ENCODE measurements around the gene RYR2.
A peak's percentile ranks its signal among the peaks of the same experiment; 100 is the strongest.
"Not testable (repeated sequence)": the region's sequence is repeated elsewhere in the genome, so short reads cannot be mapped to it uniquely, and the experiment has no call there.

The RYR2 gene

DNA sequence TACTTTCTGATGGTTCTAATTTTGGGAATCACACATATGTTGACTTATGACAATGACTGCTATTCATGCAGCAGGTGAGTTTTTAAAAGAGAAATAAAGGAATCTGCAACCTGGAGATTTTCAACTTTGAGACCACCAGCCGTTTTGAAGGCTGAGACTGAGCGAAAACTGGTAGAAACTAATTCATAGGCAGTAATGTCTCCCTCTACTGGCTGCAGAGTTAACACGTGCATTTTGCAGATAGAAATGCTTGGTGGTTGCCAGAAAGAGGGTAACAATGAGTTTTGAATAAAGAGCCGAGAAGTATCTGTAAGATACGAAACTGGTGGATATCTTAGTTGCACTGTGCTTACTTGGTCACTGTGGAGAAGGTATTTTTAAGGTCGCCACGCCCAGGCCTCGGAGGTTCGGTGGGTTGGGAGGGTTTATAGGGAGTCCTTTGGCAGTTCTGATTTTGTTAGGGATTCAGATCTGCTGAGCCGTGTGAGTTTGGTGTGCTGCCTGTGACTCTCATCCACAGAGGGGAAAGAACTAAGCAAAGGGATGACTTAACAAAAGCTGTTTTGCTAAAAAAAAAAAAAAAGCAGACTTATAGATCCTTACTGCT, 83.0 kb downstream of the RYR2 start:
- in situ Hi-C loops (cut with HindIII; ENCODE audit: low pct_ligation_motif_present, low pct_unique_long_range_greater_than_20kb, low sequenced_read_pairs) = no loop called here
- DNase-seq = peak; percentile 32

DNA sequence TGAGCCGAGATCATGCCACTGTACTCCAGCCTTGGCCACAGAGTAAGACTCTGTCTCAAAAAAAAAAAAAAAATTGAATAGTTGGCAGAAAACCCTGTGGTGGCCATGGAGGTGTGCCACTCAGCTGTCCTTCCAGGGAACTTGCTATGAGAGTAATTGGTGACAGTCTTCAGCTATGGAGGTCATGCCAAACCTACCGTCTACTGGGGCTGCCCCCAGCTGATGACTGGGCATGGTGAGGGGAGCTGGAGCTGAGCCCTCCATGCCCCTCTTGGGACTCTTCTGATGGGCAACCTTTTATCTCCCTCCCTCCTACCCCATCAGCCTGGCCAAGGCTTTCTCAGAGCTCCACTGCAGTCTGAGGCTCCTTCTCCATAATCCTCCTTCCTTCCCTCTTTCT, 84.2 kb downstream of the RYR2 start:
- no peak for DNase-seq
- in situ Hi-C loops (cut with HindIII; ENCODE audit: low pct_ligation_motif_present, low pct_unique_long_range_greater_than_20kb, low sequenced_read_pairs) = no loop called here

DNA sequence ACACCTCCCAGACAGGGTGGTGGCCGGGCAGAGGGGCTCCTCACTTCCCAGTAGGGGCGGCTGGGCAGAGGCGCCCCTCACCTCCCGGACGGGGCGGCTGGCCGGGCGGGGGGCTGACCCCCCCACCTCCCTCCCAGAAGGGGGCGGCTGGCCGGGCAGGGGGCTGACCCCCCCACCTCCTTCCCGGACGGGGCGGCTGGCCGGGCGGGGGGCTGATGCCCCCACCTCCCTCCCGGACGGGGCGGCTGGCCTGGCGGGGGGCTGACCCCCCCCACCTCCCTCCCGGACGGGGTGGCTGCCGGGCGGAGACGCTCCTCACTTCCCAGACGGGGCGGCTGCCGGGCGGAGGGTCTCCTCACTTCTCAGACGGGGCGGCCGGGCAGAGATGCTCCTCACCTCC, 85.3 kb downstream of the RYR2 start:
- DNase-seq = not testable (repeated sequence)

DNA sequence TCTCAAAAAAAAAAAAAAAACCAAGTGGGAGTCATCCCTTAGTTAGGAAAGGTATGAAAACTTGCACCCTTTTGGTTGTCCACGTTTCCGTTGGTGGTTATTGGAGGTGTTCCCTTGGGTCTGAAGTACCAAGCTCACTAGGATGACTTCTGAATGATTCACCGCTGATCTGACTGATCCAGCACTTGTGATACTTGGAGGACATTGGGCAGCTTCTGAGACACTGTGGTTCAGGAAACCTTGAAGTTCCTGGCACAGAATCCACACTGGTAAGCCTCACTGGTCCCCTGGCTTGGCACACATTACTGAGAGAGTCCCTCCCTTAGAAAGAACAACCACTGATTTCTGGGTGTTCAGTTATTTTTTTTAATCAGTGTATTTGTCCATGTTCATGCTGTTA, 91.9 kb downstream of the RYR2 start:
- DNase-seq = no peak
- in situ Hi-C loops (cut with HindIII; ENCODE audit: low pct_ligation_motif_present, low pct_unique_long_range_greater_than_20kb, low sequenced_read_pairs) = no loop called here

More for the DNA sequence above, 85.3 kb downstream of the RYR2 start:
- in situ Hi-C loops (cut with HindIII; ENCODE audit: low pct_ligation_motif_present, low pct_unique_long_range_greater_than_20kb, low sequenced_read_pairs) = not testable (repeated sequence)

DNA sequence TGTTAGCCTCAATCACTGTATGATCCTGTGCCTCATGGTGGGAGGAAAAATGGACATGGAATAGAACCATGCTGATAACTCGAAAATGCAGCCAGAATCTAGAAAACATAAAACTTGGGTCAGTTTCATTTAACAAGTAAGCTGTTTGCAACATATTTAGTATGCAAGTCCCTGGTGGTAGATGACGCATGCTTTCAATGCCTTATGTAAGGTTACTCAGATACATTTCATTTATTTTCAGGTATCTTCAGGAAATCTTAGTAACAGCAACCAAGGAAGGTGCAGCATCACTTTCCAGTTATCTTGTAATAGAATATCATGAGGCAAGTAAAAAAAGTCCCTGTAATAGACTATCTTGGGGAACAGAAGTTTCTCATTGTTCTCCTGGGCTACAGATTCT, 92.9 kb downstream of the RYR2 start:
- in situ Hi-C loops (cut with HindIII; ENCODE audit: low pct_ligation_motif_present, low pct_unique_long_range_greater_than_20kb, low sequenced_read_pairs) = no loop called here
- no peak for DNase-seq

DNA sequence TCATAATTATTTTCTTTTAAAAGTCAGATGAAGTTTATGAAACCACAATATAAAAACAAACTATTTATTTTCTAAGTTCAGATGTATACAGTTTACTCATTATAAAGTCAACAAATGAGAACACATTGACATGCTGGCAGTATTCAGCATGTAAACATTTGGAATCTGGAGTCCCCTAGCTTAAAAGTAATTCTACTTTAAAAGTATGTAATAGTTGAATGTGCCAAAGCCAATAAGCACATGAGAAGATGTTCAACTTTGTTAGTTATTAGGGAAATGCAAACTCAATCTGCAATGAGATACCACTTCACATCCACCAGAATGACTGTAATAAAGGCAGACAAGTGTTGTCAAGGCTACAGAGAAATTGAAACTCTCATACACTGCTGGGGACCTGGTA, 96.6 kb downstream of the RYR2 start:
- in situ Hi-C loops (cut with HindIII; ENCODE audit: low pct_ligation_motif_present, low pct_unique_long_range_greater_than_20kb, low sequenced_read_pairs) = no loop called here
- no peak for DNase-seq

DNA sequence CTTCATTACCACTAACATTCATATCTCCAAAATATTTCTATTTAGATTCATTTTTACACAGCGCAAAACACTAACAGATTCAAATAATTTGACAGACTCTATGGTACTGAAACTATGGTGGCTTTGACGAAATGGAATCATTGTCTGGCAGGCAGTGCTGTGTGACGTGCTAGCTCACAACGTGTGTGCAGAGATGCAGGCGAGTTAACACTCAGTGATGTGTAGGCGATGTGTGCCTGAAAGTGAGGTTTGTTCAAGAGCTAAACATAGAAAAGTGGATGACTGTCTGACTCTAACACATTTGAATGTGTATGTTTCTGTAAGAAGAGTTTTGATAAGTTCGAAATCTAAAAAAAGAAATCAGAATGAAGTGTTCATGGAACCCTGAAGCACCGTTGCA, 97.7 kb downstream of the RYR2 start:
- in situ Hi-C loops (cut with HindIII; ENCODE audit: low pct_ligation_motif_present, low pct_unique_long_range_greater_than_20kb, low sequenced_read_pairs) = no loop called here
- DNase-seq = no peak

DNA sequence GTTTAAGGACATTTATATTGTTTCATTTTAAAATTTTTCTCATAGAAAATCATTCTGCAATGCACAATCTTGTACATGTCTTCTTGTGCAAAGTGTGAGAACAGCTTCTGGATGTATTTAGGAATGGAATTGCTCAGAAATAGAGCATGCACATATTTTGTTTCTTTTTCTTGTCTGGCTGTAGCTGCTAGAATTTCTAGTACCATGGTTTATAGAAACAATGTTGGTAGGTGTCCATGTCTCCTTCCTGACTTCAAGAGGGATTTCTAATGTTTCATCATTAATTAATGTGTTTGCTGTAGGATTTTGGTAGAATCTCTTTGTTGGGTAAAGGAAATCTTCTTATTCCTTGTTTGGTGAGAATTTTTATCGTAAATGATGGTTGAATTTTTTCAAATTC, 99.0 kb downstream of the RYR2 start:
- in situ Hi-C loops (cut with HindIII; ENCODE audit: low pct_ligation_motif_present, low pct_unique_long_range_greater_than_20kb, low sequenced_read_pairs) = no loop called here
- DNase-seq = no peak

DNA sequence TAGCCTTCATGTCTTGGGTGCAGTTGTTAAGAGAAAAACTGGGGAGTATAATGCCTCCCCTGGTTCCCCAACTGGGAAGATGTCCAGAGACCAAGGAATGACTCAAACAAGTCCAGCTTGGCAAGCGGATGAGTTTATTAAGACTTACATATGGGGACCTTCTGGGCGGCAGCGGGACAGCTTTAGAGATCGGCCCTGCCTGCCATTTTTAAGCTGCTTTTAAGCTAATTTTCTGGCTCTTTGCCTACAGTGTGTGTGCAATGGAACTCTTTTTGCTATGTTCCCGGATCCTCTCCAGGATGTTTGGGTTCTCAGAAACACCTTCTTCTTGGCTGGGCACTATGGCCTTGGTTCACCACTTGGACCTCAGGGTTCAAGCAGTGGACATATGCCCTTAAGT, 99.5 kb downstream of the RYR2 start:
- DNase-seq = no peak
- in situ Hi-C loops (cut with HindIII; ENCODE audit: low pct_ligation_motif_present, low pct_unique_long_range_greater_than_20kb, low sequenced_read_pairs) = no loop called here

DNA sequence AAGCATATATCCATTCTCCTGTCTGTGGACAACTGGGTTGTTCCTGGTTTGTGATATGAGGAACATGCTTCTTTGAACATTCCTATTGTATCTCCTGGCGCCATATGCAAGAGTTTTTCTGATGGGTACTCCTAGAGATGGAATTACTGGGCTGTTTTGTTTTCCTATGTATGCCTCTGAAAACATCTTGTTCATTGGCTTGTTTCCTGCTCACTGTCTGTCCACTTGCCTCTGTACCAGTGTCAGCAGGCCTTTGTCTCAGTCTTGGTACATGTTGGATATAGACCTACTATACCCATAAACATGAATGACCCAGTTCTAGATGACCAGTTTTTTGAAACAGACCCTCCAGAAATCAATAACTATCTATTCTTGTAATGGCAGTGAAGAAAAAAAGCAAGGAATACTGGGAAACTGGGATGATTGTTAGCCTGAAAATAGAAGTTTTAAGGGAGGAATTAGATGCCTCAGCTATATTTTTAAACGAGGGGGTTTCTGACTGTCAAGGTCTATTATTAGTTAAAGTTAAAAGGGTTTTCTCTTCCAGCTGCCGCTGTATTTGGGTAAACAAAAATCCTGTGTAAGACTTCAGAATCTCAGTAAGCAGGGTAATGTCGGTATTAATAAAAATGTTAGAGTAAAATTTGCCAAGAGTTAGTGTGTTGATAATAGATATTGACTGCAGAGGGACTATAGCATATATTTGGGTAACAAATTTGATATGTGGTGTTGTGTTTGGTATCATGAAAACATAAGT, 103.6 kb downstream of the RYR2 start:
- in situ Hi-C loops (cut with HindIII; ENCODE audit: low pct_ligation_motif_present, low pct_unique_long_range_greater_than_20kb, low sequenced_read_pairs) = no loop called here
- no peak for DNase-seq

DNA sequence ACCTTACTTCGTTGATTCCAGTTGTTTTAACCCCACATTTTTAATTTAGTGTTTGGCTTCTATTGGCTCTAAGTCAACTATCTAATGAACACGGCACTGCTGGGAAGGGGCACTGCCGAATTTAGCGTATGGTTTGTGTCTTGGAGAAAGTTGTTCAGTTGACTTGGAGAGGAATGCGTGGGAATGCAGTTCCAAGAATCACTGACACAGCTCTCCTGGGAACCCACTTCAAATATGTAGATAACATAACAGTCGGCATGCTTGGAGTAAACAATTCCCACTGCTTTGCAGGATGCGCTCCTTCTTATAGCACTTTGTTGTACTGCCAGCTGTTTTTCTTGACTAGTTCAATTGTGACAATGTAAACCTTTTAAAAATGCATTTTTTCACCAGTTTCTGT, 104.3 kb downstream of the RYR2 start:
- in situ Hi-C loops (cut with HindIII; ENCODE audit: low pct_ligation_motif_present, low pct_unique_long_range_greater_than_20kb, low sequenced_read_pairs) = no loop called here
- no peak for DNase-seq

DNA sequence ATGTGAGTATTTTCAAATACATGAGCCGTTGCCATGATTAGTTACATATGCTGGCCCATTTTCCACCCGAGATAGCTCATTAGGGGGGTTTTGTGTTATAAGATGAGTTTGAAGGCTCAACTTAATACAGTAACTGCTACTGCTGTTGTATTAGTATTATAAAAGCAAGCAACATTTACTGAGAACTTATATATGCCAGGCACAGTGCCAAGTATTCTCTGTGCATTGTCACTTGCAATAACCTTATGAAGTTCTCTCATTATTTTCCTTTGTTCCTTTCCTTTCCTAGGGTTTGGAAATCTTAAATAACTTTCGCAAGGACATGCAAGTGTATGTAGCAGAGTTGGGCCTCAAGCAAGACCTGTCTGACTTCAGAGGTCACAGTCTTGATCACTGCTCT, 107.9 kb downstream of the RYR2 start:
- DNase-seq = no peak
- in situ Hi-C loops (cut with HindIII; ENCODE audit: low pct_ligation_motif_present, low pct_unique_long_range_greater_than_20kb, low sequenced_read_pairs) = no loop called here

DNA sequence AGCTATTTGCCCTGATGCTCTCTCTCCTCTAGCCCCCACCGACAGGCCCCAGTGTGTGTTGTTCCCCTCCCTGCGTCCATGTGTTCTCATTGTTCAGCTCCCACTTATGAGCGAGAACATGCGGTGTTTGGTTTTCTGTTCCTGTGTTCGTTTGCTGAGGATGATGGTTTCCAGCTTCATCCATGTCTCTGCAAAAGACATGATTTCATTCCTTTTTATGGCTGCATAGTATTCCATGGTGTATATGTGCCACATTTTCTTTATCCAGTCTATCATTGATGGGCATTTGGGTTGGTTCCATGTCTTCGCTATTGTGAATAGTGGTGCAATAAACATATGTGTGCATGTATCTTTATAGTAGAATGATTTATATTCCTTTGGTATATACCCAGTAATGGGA, 110.0 kb downstream of the RYR2 start:
- in situ Hi-C loops (cut with HindIII; ENCODE audit: low pct_ligation_motif_present, low pct_unique_long_range_greater_than_20kb, low sequenced_read_pairs) = not testable (repeated sequence)

DNA sequence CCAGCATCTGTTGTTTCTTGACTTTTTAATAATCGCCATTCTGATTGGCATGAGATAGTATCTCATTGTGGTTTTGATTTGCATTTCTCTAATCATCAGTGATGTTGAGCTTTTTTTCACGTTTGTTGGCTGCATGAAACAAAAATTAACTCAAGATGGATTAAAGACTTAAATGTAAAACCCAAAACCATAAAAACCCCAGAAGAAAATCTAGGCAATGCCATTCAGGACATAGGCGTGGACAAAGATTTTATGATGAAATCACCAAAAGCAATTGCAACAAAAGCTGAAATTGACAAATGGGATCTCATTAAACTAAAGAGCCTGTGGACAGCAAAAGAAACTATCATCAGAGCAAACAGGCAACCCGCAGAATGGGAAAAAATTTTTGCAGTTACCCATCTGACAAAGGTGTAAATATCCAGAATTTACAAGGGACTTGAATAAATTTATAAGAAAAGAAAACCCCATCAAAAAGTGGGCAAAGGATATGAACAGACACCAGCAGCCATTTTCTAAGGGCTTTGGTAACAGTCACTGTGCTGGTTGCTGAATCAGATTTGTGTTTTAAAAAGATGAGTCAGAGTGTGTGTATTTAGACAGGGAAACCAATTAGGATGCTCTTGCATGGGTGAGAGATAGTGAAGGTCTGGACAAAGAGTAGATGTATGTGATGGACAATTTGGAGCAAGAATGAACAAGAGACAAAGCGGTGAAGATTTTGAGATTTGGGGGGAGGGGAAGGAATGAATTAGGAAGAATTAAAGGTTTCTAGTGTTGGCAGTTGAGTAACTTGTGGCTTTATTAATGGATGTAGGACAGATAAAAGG, 110.7 kb downstream of the RYR2 start:
- in situ Hi-C loops (cut with HindIII; ENCODE audit: low pct_ligation_motif_present, low pct_unique_long_range_greater_than_20kb, low sequenced_read_pairs) = no loop called here
- DNase-seq = no peak

More for the DNA sequence above, 110.0 kb downstream of the RYR2 start:
- not testable (repeated sequence) for DNase-seq

DNA sequence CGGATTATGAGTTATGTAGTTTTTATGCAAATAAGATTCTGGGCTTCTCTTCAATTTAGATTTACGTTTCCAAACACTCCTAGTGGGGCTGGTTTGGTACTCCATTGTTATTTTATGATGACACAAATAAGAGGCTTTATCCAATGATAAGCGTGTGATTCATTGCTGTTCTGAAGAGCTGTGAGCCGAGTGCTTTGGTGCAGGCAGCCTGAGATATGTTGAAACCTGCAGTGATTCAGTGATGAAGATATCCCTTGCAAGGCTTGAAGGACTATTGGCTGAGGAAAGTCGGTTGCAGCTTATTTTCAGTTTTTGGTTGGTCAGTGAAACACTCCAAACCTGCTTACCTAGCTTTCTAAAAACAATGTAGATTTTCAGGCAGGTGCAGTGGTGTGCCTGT, 112.2 kb downstream of the RYR2 start:
- in situ Hi-C loops (cut with HindIII; ENCODE audit: low pct_ligation_motif_present, low pct_unique_long_range_greater_than_20kb, low sequenced_read_pairs) = no loop called here
- DNase-seq = no peak

DNA sequence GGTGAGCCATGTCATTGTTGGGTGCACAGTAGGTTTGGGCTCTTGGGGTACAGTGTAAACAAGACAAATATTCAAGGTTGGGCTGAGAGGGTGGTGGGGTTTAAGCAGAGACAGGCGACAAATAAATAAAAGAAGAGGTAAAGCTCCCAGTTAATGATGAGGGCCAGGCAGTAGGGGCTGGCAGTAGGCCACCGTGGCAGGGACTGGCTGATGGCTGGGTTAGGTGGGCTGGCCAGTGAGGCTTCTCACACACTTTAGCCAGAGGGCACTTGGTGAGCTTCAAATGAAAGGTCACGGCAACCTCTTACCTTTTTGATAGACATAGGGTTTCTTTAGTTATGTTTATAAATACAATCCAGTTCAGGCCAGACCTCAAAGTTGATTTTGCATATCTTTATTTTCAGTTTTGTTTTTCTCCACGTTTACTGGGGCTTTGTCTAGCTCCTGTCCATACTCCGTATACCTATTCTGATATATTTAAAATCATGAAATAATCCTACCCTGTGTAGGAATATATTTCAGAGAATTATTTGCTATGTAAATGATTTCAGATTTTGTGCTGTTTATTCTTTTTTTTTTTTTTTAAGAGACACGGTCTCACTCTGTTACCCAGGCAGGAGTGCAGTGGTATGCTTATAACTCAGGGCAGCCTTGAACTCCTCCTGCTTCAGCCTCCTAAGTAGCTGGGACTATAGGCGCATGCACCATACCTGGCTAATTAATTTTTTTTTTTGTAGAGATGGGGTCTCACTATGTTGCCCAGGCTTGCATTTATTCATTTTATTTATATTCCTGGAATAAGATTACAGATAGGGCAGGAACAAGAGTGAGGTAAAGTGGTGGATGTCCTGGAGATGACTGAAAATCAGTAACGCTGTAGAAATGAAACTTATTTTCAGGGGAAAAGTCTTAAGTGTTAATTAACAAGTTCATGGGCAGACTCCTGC, 122.7 kb downstream of the RYR2 start:
- in situ Hi-C loops (cut with HindIII; ENCODE audit: low pct_ligation_motif_present, low pct_unique_long_range_greater_than_20kb, low sequenced_read_pairs) = no loop called here
- no peak for DNase-seq

DNA sequence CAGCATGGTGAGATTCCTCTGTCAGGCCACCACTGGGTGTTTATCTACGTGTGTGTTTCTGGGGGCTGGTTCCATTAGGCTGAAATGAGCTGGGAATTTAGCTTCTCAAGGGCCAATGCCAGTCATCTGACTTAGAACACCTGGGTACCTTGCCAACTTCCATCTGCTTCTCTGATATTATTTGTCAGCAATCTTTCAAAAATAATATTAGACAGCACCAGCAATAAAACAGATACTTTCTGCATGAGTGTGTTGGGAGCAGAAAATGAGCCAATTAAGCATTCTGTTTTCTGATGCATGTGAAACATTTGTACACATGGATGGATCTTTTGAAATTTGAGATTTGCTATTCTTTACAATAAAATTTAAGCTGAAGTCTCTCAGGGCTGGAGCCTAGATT, 124.1 kb downstream of the RYR2 start:
- DNase-seq = no peak

DNA sequence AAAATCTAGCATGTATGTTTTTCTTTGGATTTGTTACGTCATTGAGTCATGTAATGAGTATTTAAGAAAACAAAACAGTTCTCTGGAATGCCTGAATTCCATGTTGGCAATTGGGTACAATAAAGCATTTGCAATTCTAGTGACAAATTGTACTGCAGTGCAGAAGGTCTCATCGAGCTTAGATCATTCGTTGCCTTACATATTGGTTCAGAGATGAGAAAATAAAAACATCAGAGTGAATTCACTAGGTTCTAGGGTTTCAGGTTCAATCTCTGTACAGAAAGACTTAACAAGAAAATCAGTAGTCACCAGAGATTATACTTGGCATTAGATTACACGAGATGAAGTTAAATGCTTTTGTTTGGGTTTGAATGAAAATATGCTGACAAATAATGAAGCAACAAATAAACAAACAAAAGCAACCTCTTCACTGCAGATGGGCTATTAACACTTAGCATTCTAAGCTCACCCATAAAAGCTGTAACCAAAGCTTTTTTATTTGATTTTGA, 124.7 kb downstream of the RYR2 start:
- in situ Hi-C loops (cut with HindIII; ENCODE audit: low pct_ligation_motif_present, low pct_unique_long_range_greater_than_20kb, low sequenced_read_pairs) = no loop called here
- DNase-seq = no peak

More for the DNA sequence above, 124.1 kb downstream of the RYR2 start:
- in situ Hi-C loops (cut with HindIII; ENCODE audit: low pct_ligation_motif_present, low pct_unique_long_range_greater_than_20kb, low sequenced_read_pairs) = no loop called here
